HuH-7 (cell line): ENCODE results near the gene MIB1.
"Not testable (repeated sequence)": the region's sequence is repeated elsewhere in the genome, so short reads cannot be mapped to it uniquely, and the experiment has no call there.

Experiments
- DNase-seq: peaks from one replicate; pipeline ENCODE4 v3.0.0; 2011; ENCODE audit warnings: low spot score

Gene MIB1

DNA sequence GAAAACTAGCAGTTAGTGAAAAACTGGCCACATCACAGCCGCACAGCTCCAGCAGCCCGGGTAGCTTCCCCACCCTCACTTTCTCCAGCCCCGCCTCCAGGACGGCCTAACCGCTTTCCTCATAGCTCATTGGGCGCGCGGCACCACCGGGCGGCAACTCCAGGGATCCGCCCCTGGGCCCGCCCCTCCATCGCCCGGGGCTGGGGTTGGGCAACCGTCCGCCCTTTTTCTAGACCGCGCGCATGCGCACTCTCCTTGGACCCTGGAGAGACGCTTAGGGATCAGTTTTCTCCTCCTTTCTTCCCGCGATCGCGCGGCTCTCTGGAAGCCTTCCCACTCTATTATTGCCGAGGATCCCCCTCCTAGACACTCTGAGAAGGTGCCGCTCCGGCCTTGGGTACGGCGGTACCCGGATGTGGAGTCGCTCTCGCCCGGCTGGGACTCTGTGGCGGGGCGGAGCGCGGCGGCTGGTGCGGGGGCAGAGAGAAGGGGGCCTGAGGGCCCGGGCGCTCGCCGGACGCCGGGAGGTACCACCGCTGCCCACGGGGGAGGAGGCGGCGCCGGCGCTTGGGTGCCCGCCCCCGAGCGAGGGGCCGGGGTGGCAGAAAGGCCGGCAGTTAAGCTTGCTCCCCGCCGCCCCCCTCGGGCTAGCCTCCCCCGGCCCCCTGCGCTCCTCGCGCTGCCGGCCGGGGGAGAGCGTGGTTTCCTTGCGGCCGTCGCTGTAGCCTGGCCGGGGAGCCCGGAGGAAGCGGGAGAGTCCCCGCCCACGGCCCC lies at the start of gene MIB1:
TSS of gene MIB1 (plus strand) at position 255 of the 774 bp plus-strand sequence. CDS start 792 bp downstream, outside the sequence.
- DNase-seq: peak; percentile 95

- no peak for DNase-seq
These were observed 47.3 kb upstream of the MIB1 start for GRCh38 chr18:21693322-21693721.

DNA sequence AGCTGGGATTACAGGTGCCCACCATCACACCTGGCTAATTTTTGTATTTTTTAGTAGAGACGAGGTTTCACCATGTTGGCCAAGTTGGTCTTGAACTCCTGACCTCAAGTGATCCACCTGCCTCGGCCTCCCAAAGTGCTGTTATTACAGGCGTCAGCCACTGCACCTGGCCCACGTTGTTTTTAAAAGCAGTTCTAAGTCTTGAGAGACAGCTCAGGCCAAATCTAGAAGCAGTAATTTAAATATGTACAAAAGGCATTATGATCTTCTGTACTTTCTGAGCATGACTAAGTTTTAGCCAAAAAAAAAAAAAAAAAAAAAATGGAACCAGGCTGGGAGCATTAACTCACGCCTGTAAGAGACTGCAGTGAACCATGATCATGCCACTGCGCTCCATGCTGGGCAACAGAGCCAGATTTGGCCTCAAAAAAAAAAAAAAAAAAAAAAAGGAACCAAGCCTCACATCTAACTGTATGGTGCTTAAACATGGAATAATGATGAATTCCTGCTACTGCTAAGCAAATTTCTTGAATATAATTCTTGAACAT lies 40.0 kb upstream of the MIB1 start:
- no peak for DNase-seq

DNA sequence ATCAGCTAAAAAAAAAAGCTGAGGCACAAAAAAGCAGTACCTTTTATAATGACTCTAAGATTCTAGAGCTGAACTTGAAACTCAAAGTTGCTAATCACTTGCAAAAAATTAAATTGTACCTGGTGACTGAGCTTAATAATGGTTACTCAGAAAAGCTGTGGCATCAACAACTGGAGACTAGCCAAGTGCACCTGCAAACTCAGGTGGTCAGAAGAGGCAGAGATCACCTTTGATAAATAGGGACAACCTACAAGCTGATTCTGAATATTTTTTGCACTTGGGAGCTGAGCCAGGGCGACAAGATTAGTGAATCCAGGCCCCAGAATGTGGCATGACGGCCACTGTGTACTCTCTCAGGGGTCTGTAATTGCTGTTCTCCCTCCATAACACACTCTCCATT lies 39.0 kb upstream of the MIB1 start:
- DNase-seq: no peak

- DNase-seq: no peak
These were observed 38.0 kb upstream of the MIB1 start for GRCh38 chr18:21702602-21703001.

GRCh38 chr18:21703241-21703820 lies 37.3 kb upstream of the MIB1 start:
- peak; percentile 52 for DNase-seq

DNA sequence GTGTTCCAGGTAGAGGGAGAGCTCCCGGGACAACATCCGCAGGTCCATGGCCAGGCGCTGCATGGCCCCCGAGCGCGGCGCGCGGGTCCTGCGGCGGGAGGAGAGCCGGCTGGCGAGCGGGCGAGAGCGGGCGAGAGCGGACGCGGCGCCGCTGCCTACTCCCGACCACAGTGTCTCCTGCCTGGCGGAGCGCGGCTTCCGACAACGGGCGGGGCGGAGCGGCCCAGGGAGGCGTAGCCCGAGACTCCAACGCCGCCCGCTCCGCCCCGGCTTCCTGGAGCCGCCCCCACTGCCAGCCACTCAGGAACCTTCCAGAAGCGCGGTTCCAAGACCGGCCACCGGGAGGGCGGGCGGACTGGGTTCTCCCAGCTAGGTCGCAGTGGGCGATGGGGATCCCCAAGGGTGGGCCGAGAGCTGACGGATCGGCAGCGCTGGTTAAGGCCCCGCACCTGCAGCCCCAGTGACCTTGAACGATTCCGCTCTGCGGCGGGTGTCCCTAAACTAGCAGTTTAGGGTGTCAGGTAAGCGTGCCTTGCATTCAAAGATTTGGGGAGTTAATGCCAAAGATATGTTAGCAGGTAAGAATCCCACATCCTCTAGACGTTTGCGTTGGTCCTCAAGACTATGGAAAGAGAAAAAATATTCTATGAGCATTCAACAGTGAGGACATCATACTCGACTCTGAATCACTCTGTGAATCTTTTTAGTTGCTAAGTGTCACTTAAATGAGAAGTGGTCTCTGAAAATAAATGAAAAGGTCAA lies 35.8 kb upstream of the MIB1 start, which contains the start of gene ABHD3:
TSS of gene ABHD3 (minus strand) at position 172 of the 762 bp plus-strand sequence. CDS start at position 63, 109 bp downstream.
- peak; percentile 89 for DNase-seq

DNA sequence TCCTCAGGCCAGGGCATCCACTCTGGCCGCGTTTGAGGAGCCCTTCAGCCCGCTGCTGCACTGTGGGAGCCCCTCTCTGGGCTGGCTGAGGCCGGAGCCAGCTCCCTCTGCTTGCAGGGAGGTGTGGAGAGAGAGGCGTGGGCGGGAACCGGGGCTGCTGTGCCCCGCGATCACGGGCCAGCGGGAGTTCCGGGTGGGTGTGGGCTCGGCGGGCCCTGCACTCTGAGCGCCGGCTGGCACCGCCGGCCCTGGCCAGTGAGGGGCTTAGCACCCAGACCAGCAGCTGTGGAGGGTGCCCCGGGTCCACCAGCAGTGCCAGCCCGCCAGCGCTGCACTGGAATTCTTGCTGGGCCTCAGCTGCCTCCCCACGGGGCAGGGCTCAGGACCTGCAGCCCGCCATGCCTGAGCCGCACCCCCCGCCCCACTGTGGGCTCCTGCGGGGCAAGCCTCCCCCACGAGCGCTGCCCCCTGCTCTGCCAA lies 34.2 kb upstream of the MIB1 start:
- DNase-seq: no peak

- not testable (repeated sequence) for DNase-seq
These were observed 33.5 kb upstream of the MIB1 start for GRCh38 chr18:21707130-21707529.

GRCh38 chr18:21714474-21714873 lies 26.1 kb upstream of the MIB1 start:
- DNase-seq: no peak

DNA sequence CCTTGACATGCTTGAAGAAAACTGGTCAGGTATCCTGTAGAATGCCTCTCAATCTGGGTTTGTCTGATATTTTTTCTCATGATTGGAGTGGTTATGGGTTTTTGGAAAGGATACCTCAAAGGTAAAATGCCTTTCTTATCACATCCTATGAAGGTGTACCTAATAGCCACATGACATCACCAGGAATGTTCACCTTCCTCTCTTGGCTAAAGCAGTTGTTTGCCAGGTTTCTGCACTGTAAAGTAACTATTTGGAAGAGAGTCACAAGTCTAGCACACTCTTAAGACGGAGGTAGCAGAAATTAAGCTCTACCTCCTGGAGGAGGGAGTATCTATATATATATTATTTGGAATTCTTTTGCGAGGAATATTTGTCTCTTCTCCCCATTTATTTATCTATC lies 17.9 kb upstream of the MIB1 start:
- DNase-seq: no peak

DNA sequence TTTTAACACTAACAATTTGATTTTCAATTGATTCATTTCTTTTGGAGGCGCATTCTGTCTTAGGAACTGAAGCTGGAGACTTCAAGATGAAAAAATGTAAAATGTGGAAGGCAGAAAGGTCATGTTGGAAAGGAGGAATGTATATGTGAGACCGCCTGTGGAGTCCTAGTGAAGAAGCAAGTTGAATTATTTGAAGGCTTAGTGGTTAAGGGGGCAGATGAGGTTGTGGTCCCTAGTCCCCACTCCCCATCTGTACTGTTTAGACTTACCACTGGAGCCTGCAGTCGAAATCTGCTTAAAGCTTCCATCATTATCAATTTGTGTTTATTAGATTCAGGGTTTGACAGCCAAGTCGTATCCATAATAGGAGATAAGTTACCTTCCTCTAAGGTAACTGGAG lies 15.4 kb upstream of the MIB1 start:
- DNase-seq: no peak

GRCh38 chr18:21727702-21728101 lies 12.9 kb upstream of the MIB1 start:
- DNase-seq: no peak

- DNase-seq: no peak
These were observed 7.6 kb upstream of the MIB1 start for GRCh38 chr18:21733011-21733410.

- no peak for DNase-seq
These were observed 5.1 kb upstream of the MIB1 start for GRCh38 chr18:21735452-21736015.

DNA sequence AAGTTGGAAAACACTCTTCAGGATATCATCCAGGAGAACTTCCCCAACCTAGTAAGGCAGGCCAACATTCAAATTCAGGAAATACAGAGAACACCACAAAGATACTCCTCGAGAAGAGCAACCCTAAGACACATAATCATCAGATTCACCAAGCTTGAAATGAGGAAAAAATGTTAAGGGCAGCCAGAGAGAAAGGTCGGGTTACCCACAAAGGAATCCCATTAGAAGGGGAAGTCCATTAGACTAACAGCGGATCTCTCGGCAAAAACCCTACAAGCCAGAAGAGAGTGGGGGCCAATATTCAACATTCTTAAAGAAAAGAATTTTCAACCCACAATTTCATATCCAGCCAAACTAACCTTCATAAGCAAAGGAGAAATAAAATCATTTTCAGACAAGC lies 3.7 kb upstream of the MIB1 start:
- DNase-seq: not testable (repeated sequence)

- DNase-seq: no peak
These were observed 721 bp upstream of the MIB1 start for GRCh38 chr18:21739604-21740537.

GRCh38 chr18:21741312-21741561 lies 645 bp downstream of the MIB1 start:
- no peak for DNase-seq

GRCh38 chr18:21741562-21742314 lies 1.1 kb downstream of the MIB1 start:
- DNase-seq: peak; percentile 23

DNA sequence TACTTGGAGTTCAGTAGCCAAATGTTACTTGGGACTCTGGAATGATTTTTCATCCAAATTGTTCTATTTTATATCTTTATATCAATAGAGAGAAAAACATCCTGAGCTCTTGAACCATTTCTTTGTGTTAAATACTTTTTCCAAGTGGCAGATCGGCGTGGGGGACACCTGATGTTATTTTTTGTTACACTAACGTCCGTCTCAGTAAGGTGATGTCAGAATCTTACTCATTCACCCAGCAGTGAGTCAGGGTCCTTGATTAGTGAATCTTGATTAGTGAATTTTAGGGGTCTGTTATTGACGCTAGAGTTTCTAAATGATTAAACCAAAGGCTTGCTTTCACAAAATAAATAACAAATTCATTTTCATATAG lies 1.7 kb downstream of the MIB1 start:
- DNase-seq: no peak
